Measurements from ENCODE around the gene LHCGR.
"Not testable (repeated sequence)": the region's sequence is repeated elsewhere in the genome, so short reads cannot be mapped to it uniquely, and the experiment has no call there.

Gene LHCGR

DNA sequence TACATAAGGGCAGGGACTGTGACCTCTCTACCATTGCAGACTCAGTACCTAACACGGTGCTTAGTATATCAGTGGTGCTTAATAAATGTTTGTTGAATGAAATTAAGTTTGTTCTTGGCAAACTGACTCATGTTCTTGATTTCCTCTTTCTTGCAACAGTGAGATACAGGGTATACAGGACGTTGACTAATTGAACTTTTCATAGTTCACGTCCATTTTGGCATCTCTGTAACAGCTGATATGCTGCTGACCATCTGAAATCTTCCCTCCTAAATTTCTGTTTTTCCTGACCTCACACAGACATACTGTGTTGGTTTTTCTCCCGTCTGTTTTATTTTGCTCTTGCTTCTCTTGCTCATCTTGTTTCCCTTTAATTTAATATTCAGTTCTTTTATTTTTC is 44.2 kb downstream of the LHCGR start:
- Mint-ChIP-seq H3K4me1 (no peaks in the 10 kb centered on the region), H3K4me3 (no peak overlapping the region), H3K36me3 (no peaks in the 10 kb centered on the region), H3K9me3 (no peaks in the 10 kb centered on the region), H3K27me3 (peaks cover 10% of the 10 kb centered on the region), H3K27ac (no peak overlapping the region)
- ATAC-seq (ENCODE audit: low read depth): no peak
- DNase-seq (ENCODE audit: low spot score in 2 of 2): no peak

DNA sequence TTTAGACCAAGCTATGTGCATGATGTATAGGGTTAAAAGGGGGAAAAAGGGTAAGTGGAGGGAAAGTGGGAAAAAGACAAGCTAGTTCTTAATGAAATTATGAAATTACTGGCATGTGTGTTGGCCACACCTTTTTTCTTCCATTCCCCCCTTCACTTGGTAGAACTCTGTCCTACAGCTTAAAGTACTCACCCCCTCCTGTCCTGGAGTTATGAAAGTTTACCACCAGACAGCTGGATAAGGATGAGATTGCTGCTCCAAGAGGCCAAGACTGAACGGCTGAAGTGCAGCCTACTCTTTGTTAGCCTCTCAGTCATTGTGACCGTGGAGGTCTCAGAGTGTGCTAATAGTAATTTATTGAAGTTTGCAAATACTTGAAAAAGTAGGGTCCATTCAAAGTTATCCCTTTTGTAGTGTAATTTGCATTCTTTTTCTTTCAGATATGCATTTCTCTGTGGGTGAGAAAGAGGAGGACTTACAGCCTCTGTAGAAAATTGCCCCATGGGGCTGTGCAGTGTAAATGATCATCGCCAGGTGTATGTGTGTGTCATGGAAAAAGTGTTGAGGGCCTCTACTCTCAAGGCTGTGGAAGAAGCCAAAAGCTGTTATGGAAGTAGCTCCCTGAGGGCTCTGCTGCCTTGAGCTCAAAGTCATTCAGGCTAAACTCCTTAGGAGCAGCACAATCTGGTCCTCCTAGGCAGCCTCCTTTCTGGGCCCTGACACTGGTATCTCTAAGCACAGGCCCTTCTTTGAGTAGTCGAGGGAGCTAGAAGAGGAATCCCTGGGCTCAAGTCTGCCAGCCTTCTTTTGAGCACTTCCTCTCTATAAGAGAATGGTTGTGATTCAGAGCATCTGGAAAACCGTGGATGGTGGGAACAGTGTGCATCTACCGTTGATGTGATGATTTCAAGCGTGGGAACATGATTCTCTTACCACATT is 46.2 kb downstream of the LHCGR start:
- Mint-ChIP-seq H3K27me3 (peaks cover 10% of the 10 kb centered on the region), H3K27ac (no peak overlapping the region), H3K4me1 (no peaks in the 10 kb centered on the region), H3K36me3 (no peaks in the 10 kb centered on the region), H3K9me3 (no peaks in the 10 kb centered on the region), H3K4me3 (no peak overlapping the region)
- DNase-seq (ENCODE audit: low spot score in 2 of 2) (no peak), ATAC-seq (ENCODE audit: low read depth) (no peak)

DNA sequence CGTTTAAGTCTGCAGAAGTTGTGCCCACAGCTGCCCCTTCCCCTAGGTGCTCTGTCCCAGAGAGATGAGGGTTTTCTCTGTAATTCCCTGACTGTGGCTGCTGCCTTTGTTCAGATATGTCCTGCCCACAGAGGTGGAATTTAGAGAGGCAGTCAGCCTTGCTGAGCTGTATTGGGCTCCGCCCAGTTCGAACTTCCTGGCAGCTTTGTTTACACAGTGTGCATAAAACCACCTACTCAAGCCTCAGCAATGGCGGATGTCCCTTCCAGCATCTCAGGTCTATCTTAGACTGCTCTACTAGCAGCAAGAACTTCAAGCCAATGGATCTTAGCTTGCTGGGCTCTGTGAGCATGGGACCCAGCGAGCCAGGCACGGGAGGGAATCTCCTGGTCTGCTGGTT is 48.1 kb downstream of the LHCGR start:
- no peak for ATAC-seq (ENCODE audit: low read depth)
- Mint-ChIP-seq H3K36me3 (no peaks in the 10 kb centered on the region), H3K4me1 (no peaks in the 10 kb centered on the region), H3K27me3 (peaks cover 10% of the 10 kb centered on the region), H3K9me3 (peaks cover 1% of the 10 kb centered on the region), H3K27ac (no peak overlapping the region), H3K4me3 (no peak overlapping the region)
- DNase-seq (ENCODE audit: low spot score in 2 of 2): no peak

DNA sequence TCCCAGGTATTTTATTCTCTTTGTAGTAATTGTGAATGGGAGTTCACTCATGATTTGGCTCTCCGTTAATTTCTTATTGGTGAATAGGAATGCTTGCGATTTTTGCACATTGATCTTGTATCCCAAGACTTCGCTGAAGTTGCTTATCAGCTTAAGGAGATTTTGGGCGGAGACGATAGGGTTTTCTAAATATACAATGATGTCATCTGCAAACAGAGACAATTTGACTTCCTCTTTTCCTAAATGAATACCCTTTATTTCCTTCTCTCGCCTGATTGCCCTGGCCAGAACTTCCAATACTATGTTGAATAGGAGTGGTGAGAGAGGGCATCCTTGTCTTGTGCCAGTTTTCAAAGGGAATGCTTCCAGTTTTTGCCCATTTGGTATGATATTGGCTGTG is 51.9 kb downstream of the LHCGR start:
- ATAC-seq (ENCODE audit: low read depth); H3K27ac Mint-ChIP-seq; DNase-seq (ENCODE audit: low spot score in 2 of 2); H3K4me1 Mint-ChIP-seq; H3K36me3 Mint-ChIP-seq; H3K9me3 Mint-ChIP-seq; H3K27me3 Mint-ChIP-seq; H3K4me3 Mint-ChIP-seq: not testable (repeated sequence)

DNA sequence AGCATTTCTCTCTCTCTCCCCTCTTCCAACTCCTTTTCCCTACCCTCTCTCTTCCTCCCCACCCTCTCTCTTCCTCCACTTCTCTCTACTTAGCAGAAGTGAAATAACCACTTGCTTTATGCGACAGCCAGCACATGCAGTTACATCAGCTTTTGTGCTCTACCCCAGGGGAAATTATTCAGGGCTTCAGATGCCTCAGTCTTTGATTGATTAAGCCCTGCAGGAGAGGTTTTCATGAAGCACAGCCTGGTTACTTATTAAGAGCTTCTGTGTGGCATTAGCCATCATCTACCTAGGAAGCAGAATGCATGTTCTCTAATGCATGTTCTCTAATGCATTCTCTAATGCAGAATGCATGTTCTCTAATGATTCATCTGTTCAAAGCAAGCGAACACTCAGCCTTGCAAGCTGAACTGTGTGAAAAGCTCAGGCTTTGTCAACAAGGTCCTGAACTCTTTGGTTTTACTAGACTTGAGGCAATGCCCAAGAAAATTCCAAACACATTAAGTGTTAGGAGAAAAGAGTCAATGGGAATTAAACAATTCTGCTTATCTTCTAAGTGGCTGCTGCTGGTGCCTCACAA is 56.1 kb downstream of the LHCGR start:
- H3K27ac Mint-ChIP-seq: no peak overlapping the region
- H3K27me3 Mint-ChIP-seq: no peaks in the 10 kb centered on the region
- H3K4me3 Mint-ChIP-seq: no peak overlapping the region

DNA sequence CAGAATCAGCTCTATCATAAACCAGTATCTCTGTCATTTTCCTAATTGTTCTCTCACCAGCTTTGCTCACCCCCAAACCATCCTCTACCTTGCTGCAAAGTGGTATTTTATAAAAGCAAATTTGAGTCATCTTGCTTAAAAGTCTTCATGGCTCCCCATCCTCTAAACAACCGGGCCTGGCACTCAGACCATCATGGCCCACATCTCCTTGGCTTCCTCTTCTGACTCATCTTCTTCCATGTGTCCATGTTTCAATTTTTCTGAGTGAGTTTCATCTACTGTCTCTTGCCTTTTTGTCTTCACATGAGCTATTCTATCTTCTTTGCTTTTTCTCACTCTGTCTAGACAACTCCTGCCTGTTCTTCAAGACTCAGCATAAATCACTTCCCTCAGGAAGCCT is 58.6 kb downstream of the LHCGR start:
- Mint-ChIP-seq H3K4me3 (no peak overlapping the region), H3K27me3 (peaks cover 2% of the 10 kb centered on the region), H3K27ac (no peak overlapping the region), H3K9me3 (peaks cover 3% of the 10 kb centered on the region), H3K4me1 (no peaks in the 10 kb centered on the region), H3K36me3 (no peaks in the 10 kb centered on the region)
- DNase-seq (ENCODE audit: low spot score in 2 of 2): no peak
- no peak for ATAC-seq (ENCODE audit: low read depth)

More for the DNA sequence above, 56.1 kb downstream of the LHCGR start:
- Mint-ChIP-seq H3K4me1 (no peaks in the 10 kb centered on the region), H3K9me3 (peaks cover 4% of the 10 kb centered on the region), H3K36me3 (no peaks in the 10 kb centered on the region)
- DNase-seq (ENCODE audit: low spot score in 2 of 2) (no peak), ATAC-seq (ENCODE audit: low read depth) (no peak)

DNA sequence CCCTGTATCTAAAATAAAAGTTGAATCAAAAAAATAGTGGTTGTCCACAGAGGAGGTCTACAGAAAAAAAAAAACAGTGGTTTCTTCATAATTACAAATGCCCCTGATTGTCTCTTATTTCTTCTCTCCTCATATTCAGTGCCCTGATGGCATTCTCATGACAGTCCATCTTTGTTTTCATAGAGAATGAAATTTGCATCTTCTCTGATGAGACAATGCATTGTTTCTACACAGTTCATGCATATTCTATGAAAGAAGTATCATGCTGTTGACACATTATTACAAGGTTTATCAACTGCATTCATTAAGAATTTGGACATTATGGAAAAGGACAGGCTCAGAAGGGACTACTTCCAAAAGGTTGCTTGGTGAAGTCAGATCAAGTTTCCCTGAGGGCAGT is 59.5 kb downstream of the LHCGR start:
- H3K4me1 Mint-ChIP-seq: no peaks in the 10 kb centered on the region
- H3K27ac Mint-ChIP-seq: no peak overlapping the region
- no peak for ATAC-seq (ENCODE audit: low read depth)
- H3K9me3 Mint-ChIP-seq: peaks cover 3% of the 10 kb centered on the region
- no peaks in the 10 kb centered on the region for H3K36me3 Mint-ChIP-seq
- DNase-seq (ENCODE audit: low spot score in 2 of 2): no peak
- no peak overlapping the region for H3K4me3 Mint-ChIP-seq
- peaks cover 2% of the 10 kb centered on the region for H3K27me3 Mint-ChIP-seq

DNA sequence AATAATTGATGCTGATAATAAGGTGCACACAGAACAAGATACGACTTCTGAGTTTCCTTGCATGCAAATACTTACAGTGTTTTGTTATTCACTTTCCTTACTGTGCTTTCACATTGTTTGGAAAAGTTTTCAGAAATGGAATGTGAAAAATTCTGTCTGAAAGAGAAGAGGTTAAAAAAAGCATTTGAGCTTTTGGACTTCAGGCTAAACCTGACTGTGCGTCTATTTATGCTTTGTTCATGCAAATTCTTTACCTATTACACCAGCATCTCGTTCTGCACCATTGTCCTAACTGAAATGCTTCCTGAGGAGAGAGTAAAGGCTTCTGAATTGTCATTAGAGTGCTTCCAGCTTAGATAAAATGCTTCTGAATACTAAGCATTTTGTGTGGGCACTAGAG is 61.4 kb downstream of the LHCGR start:
- Mint-ChIP-seq H3K9me3 (peaks cover 1% of the 10 kb centered on the region), H3K27me3 (peaks cover 2% of the 10 kb centered on the region), H3K4me3 (no peak overlapping the region), H3K27ac (no peak overlapping the region), H3K36me3 (no peaks in the 10 kb centered on the region), H3K4me1 (no peaks in the 10 kb centered on the region)
- ATAC-seq (ENCODE audit: low read depth) (no peak), DNase-seq (ENCODE audit: low spot score in 2 of 2) (no peak)

DNA sequence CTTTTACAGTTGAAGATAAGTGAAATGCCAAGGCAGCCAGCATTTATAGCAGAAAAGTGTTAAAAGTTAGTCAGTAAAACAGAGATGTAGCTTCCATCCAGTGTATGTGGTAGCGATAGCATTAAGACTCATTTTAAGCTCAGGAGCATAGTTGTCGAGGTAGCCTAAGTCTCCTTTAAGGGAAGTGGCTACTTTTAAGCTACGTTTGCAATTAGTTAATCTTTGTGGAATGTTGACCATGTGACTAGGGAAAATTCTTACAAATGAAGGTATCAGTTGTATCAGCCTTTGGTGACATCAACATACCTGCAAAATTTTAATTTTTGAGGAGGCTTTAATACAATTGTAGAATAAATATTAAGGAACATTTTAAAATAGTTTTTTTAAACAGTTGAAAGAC is 61.9 kb downstream of the LHCGR start:
- H3K4me3 Mint-ChIP-seq: no peak overlapping the region
- ATAC-seq (ENCODE audit: low read depth): no peak
- no peaks in the 10 kb centered on the region for H3K4me1 Mint-ChIP-seq

DNA sequence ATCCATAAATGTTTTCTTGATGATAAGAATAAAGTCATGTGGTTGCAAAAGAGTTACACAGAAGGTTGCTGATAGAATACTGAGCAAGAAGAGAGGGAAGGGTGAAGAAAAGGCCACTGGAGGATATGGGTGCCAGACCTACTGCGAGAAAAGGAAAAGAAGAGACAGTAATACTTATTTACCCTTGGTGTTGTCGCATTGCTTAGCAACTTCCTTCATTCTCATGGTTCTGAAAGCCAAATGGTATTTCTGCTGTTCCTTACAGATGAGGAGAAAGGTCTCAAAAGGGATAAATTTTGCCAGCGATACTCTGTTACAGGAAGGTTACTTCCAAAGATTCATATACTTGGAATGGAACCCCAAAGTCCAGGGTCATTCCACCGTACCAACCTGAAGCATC is 62.5 kb downstream of the LHCGR start:
- DNase-seq (ENCODE audit: low spot score in 2 of 2) (no peak), ATAC-seq (ENCODE audit: low read depth) (no peak)
- Mint-ChIP-seq H3K27ac (no peak overlapping the region), H3K36me3 (no peaks in the 10 kb centered on the region), H3K4me1 (no peaks in the 10 kb centered on the region), H3K27me3 (peaks cover 2% of the 10 kb centered on the region), H3K4me3 (no peak overlapping the region), H3K9me3 (no peaks in the 10 kb centered on the region)

More for the DNA sequence above, 61.9 kb downstream of the LHCGR start:
- Mint-ChIP-seq H3K27me3 (peaks cover 2% of the 10 kb centered on the region), H3K9me3 (no peaks in the 10 kb centered on the region), H3K36me3 (no peaks in the 10 kb centered on the region), H3K27ac (no peak overlapping the region)
- DNase-seq (ENCODE audit: low spot score in 2 of 2): no peak

DNA sequence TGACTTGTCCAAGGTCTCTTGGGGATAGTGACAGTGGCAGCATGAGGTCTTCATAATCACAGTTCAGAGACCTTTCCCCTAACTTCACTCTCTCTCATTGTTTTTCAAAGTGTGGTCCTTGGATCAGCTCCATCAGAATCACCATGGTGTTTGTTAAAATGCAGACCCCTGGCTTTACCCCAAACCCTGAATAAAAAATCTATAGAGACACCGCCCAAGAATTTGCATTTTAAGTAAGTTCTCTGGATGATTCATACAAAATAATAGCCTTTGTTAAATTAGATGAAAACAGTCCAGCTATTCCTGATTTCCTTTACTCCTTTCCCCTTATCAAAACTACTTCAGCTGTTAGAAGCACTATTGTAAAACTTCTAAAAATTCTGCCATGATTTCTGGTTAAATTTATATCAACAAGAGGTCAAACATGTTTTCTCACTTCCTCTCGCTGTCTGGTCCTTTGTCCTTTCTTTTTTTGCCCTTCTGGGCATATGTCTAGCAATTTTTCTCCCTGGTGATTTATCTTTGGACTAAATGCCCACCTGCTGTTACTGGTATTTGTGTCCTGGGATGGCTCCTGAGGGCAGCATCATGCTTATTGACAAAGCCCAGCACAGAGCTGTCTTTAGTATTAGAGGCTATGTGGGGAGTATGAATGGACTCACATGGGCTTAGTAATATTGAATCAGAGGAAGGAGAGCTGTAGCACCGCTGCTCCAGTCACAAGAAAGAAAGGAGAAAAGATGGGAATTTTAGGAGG is 63.4 kb downstream of the LHCGR start:
- Mint-ChIP-seq H3K4me3 (no peak overlapping the region), H3K4me1 (no peaks in the 10 kb centered on the region), H3K27ac (no peak overlapping the region), H3K36me3 (no peaks in the 10 kb centered on the region), H3K9me3 (no peaks in the 10 kb centered on the region), H3K27me3 (peaks cover 2% of the 10 kb centered on the region)
- no peak for DNase-seq (ENCODE audit: low spot score in 2 of 2)
- ATAC-seq (ENCODE audit: low read depth): no peak

DNA sequence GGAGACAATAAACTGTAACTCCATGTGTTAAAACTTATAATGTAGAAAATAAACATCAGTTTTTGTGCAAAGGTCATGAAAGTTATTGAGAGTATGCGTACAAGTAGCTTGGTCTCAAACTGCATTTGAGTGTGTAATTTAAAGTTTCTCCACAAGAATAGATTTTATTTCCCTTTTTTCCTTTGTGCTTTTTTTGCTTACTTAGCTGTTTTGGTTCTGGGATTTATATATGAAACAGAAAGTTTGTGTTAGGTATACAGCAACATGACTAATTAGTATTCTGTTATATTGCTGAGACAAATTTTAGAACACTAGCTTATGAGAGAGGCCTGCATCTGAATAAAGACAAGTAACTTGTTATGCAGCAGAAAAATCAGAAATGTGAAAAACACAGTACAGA is 70.4 kb downstream of the LHCGR start:
- no peaks in the 10 kb centered on the region for H3K9me3 Mint-ChIP-seq
- H3K4me1 Mint-ChIP-seq: no peaks in the 10 kb centered on the region
- no peaks in the 10 kb centered on the region for H3K36me3 Mint-ChIP-seq
- DNase-seq (ENCODE audit: low spot score in 2 of 2) (no peak), ATAC-seq (ENCODE audit: low read depth) (no peak)
- H3K4me3 Mint-ChIP-seq: no peak overlapping the region
- no peak overlapping the region for H3K27ac Mint-ChIP-seq
- peaks cover 3% of the 10 kb centered on the region for H3K27me3 Mint-ChIP-seq

DNA sequence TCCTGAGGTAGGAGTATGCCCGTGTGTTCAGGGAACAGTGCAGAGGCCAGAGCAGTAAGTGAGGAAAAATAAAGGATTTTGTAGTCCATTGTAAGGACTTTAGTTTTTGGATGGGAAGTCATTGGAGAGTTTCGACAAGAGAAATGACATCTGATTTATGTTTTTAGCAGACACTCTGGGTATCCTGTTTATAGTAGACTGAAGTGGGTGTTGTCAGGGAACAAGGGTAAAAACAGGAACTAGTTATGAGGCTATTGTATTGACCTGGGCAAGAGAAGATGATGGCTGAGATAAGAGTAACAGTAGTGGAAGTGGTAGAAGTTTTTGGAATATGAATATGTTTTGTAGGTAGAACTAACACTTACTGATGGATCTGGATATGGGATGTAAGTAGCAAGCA is 78.1 kb downstream of the LHCGR start:
- H3K27me3 Mint-ChIP-seq: peaks cover 6% of the 10 kb centered on the region
- H3K27ac Mint-ChIP-seq: no peak overlapping the region
- ATAC-seq (ENCODE audit: low read depth): no peak
- no peak for DNase-seq (ENCODE audit: low spot score in 2 of 2)
- H3K9me3 Mint-ChIP-seq: no peaks in the 10 kb centered on the region
- no peaks in the 10 kb centered on the region for H3K4me1 Mint-ChIP-seq
- no peak overlapping the region for H3K4me3 Mint-ChIP-seq
- H3K36me3 Mint-ChIP-seq: no peaks in the 10 kb centered on the region

DNA sequence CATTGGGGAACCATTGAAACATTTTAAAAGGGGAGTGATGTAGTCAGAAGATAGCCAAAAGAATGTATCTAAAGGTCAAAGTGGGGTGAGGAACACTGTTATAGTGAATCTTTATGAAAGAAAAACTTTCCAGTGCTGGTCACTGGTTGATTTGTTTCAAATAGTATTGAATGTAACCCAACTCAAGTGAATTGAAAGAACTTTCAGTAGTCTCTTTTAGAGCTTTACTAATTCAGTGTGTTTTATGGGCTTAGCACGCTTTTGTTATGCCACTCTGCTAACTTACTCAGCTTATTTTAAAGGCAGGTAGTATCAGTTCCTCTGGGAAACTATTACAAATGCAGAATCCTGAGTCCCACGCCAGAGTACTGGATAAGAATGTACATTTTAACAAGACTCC is 80.6 kb downstream of the LHCGR start:
- H3K27me3 Mint-ChIP-seq: peaks cover 5% of the 10 kb centered on the region
- no peaks in the 10 kb centered on the region for H3K9me3 Mint-ChIP-seq
- no peak overlapping the region for H3K4me3 Mint-ChIP-seq
- H3K4me1 Mint-ChIP-seq: no peaks in the 10 kb centered on the region
- DNase-seq (ENCODE audit: low spot score in 2 of 2) (no peak), ATAC-seq (ENCODE audit: low read depth) (no peak)
- no peak overlapping the region for H3K27ac Mint-ChIP-seq
- no peaks in the 10 kb centered on the region for H3K36me3 Mint-ChIP-seq
